KMS-11 (cell line): ENCODE results near the gene RGL1.

ENCODE experiments used
- H2AFZ ChIP-seq: fragments of 200-600 bp; sonication (generic); 2 replicates; pipeline ENCODE4 v1.6.1; 2016; ENCODE audit warnings: antibody characterized with exemption, mixed run types, low read depth
- H3K27ac ChIP-seq: fragments of 200-600 bp; sonication (generic); 2 replicates; pipeline ENCODE4 v1.6.1; 2016; ENCODE audit warnings: mild to moderate bottlenecking, mixed run types
- H3K27me3 ChIP-seq: fragments of 200-600 bp; sonication (generic); 2 replicates; pipeline ENCODE4 v1.6.1; 2017; ENCODE audit warnings: mild to moderate bottlenecking, low read depth, mixed run types, moderate library complexity; ENCODE audit not compliant: insufficient read depth
- H3K36me3 ChIP-seq: fragments of 200-600 bp; sonication (generic); 2 replicates; pipeline ENCODE4 v1.6.1; 2017; ENCODE audit warnings: mild to moderate bottlenecking, mixed run types; ENCODE audit not compliant: insufficient read depth
- H3K4me1 ChIP-seq: fragments of 200-600 bp; sonication (generic); 2 replicates; pipeline ENCODE4 v1.6.1; 2016; ENCODE audit warnings: mild to moderate bottlenecking, low read depth, mixed run types; ENCODE audit not compliant: poor library complexity, severe bottlenecking
- H3K4me2 ChIP-seq: fragments of 200-600 bp; sonication (generic); 2 replicates; pipeline ENCODE4 v1.7.0; 2016; ENCODE audit warnings: mild to moderate bottlenecking, mixed run types
- H3K4me3 ChIP-seq: fragments of 200-600 bp; sonication (generic); IDR thresholded peaks from 2 replicates; pipeline ENCODE4 v1.6.1; 2017; ENCODE audit warnings: low read depth, low read length, mixed read lengths; ENCODE audit not compliant: insufficient read depth
- H3K79me2 ChIP-seq: fragments of 200-600 bp; sonication (generic); 2 replicates; pipeline ENCODE4 v1.6.1; 2016; ENCODE audit warnings: low read depth, mixed run types; ENCODE audit not compliant: insufficient read depth
- H3K9ac ChIP-seq: fragments of 200-600 bp; sonication (generic); 2 replicates; pipeline ENCODE4 v1.6.1; 2016; ENCODE audit warnings: mild to moderate bottlenecking, mixed run types
- H4K20me1 ChIP-seq: fragments of 200-600 bp; sonication (generic); 2 replicates; pipeline ENCODE4 v1.6.1; 2016; ENCODE audit warnings: mild to moderate bottlenecking, mixed run types; ENCODE audit not compliant: insufficient read depth
- CTCF ChIP-seq: fragments of 200-600 bp; sonication (generic); conservative IDR thresholded peaks from 2 replicates; pipeline ENCODE4 v1.6.1; 2017; ENCODE audit warnings: low read depth, mild to moderate bottlenecking, antibody characterized with exemption, low read length, moderate library complexity, mixed read lengths

RGL1 gene

GRCh38 chr1:183834568-183834967, 29.6 kb downstream of the RGL1 start:
- H3K4me3 ChIP-seq, result no peak overlapping the region
- TF ChIP-seq CTCF, result no peak
- H3K79me2 ChIP-seq, result peaks cover 97% of the 10 kb centered on the region
- H3K4me2 ChIP-seq, result no peak overlapping the region
- H3K36me3 ChIP-seq, result no peaks in the 10 kb centered on the region
- no peak overlapping the region for H2AFZ ChIP-seq
- H3K27ac ChIP-seq, result no peak overlapping the region
- no peaks in the 10 kb centered on the region for H4K20me1 ChIP-seq
- no peak overlapping the region for H3K9ac ChIP-seq
- peaks cover 65% of the 10 kb centered on the region for H3K4me1 ChIP-seq
- no peaks in the 10 kb centered on the region for H3K27me3 ChIP-seq

GRCh38 chr1:183836598-183836997, 31.7 kb downstream of the RGL1 start:
- Histone ChIP-seq H3K27ac (no peak overlapping the region), H2AFZ (no peak overlapping the region), H4K20me1 (no peaks in the 10 kb centered on the region), H3K27me3 (no peaks in the 10 kb centered on the region), H3K9ac (no peak overlapping the region), H3K4me3 (no peak overlapping the region), H3K36me3 (no peaks in the 10 kb centered on the region), H3K4me2 (no peak overlapping the region), H3K4me1 (peaks cover 65% of the 10 kb centered on the region), H3K79me2 (peaks cover 94% of the 10 kb centered on the region)
- no peak for TF ChIP-seq CTCF

GRCh38 chr1:183837062-183837461, 32.1 kb downstream of the RGL1 start:
- Histone ChIP-seq H3K4me1 (peaks cover 65% of the 10 kb centered on the region), H3K4me3 (no peak overlapping the region), H3K9ac (no peak overlapping the region), H2AFZ (no peak overlapping the region), H4K20me1 (no peaks in the 10 kb centered on the region), H3K4me2 (no peak overlapping the region), H3K79me2 (peaks cover 94% of the 10 kb centered on the region), H3K27ac (no peak overlapping the region), H3K27me3 (no peaks in the 10 kb centered on the region), H3K36me3 (no peaks in the 10 kb centered on the region)
- TF ChIP-seq CTCF, result no peak

GRCh38 chr1:183838221-183838620, 33.3 kb downstream of the RGL1 start:
- Histone ChIP-seq H3K9ac (no peak overlapping the region), H4K20me1 (no peaks in the 10 kb centered on the region), H3K27me3 (no peaks in the 10 kb centered on the region), H3K4me2 (no peak overlapping the region), H3K4me1 (peaks cover 74% of the 10 kb centered on the region), H3K79me2 (peaks cover 83% of the 10 kb centered on the region), H3K36me3 (no peaks in the 10 kb centered on the region), H2AFZ (no peak overlapping the region), H3K27ac (no peak overlapping the region), H3K4me3 (no peak overlapping the region)
- TF ChIP-seq CTCF, result no peak

- no peaks in the 10 kb centered on the region for H4K20me1 ChIP-seq
- no peak overlapping the region for H2AFZ ChIP-seq
- peaks cover 72% of the 10 kb centered on the region for H3K79me2 ChIP-seq
- peak overlapping the region; percentile 6; the same call in 1 of the 2 replicates for H3K4me2 ChIP-seq
- H3K9ac ChIP-seq, result no peak overlapping the region
- no peak overlapping the region for H3K4me3 ChIP-seq
- no peaks in the 10 kb centered on the region for H3K27me3 ChIP-seq
- no peaks in the 10 kb centered on the region for H3K36me3 ChIP-seq
- TF ChIP-seq CTCF, result no peak
- peaks cover 86% of the 10 kb centered on the region for H3K4me1 ChIP-seq
- peak overlapping the region; percentile 22; the same call in 1 of the 2 replicates for H3K27ac ChIP-seq
These were observed 35.2 kb downstream of the RGL1 start for GRCh38 chr1:183840140-183840539.
